IMR-90 (cell line): ENCODE measurements around the gene DPCD. TPM values are rescaled to one million over a fixed set of nuclear protein-coding genes. Genes with fewer than 3 reads are reported as not detected.

Experiments
- ATAC-seq: fragments of 200-7000 bp; cut with Tn5 transposase; 2 replicates; pipeline ENCODE4 v1.9.1; 2020; ENCODE audit warnings: low read depth, mild to moderate bottlenecking, moderate library complexity
- BruUV-seq: library from RNA; stranded (reverse); fragments of 400-500 nt; replicated peaks from 2 replicates; lab custom pipeline; 2021; lab: Mats Ljungman, UMichigan
- CTCF ChIA-PET: fragments of 300-600 bp; formaldehyde crosslinking; extraction: SDS; loops from one replicate; lab custom pipeline; 2021; ENCODE audit warnings: antibody characterized with exemption; lab: Yijun Ruan, JAX
- POLR2A ChIA-PET: fragments of 300-600 bp; sonication (Branson Sonifier 250); formaldehyde crosslinking; loops from one replicate; lab custom pipeline; 2022; ENCODE audit warnings: antibody characterized with exemption; ENCODE audit not compliant: unreplicated experiment; lab: Charles Lee
- DNase-seq: peaks from one replicate; pipeline ENCODE4 v3.0.0; 2013
- H2AFZ ChIP-seq: replicated peaks from 2 replicates; pipeline ENCODE3; 2013; ENCODE audit warnings: low read length, mild to moderate bottlenecking; ENCODE audit not compliant: poor library complexity
- H2AK5ac ChIP-seq: 2 replicates; pipeline ENCODE4 v1.6.1; 2013; ENCODE audit warnings: low read depth, low read length, inconsistent platforms
- H2AK9ac ChIP-seq: replicated peaks from 2 replicates; pipeline ENCODE3; 2013; ENCODE audit warnings: mild to moderate bottlenecking, low read depth, low read length, moderate library complexity; ENCODE audit not compliant: poor library complexity
- H2BK120ac ChIP-seq: 2 replicates; pipeline ENCODE4 v1.6.1; 2013; ENCODE audit warnings: low read depth, low read length, inconsistent platforms
- H2BK15ac ChIP-seq: 3 replicates; pipeline ENCODE4 v1.6.1; 2013; ENCODE audit warnings: low read depth, low read length, inconsistent platforms
- H2BK20ac ChIP-seq: 2 replicates; pipeline ENCODE4 v1.6.1; 2013; ENCODE audit warnings: low read depth, mild to moderate bottlenecking, inconsistent platforms, low read length, moderate library complexity
- H2BK5ac ChIP-seq: 2 replicates; pipeline ENCODE4 v1.6.1; 2013; ENCODE audit warnings: mild to moderate bottlenecking, low read depth, low read length, inconsistent platforms; ENCODE audit not compliant: poor library complexity, severe bottlenecking
- H3K14ac ChIP-seq: replicated peaks from 2 replicates; pipeline ENCODE4 v1.6.1; 2013; ENCODE audit warnings: low read depth, low read length, inconsistent platforms
- H3K18ac ChIP-seq: 2 replicates; pipeline ENCODE4 v1.6.1; 2013; ENCODE audit warnings: low read depth, low read length, control low read depth
- H3K23ac ChIP-seq: 2 replicates; pipeline ENCODE4 v1.6.1; 2013; ENCODE audit warnings: low read depth, low read length, inconsistent platforms
- H3K27ac ChIP-seq: 2 replicates; pipeline ENCODE4 v1.5.1; 2013; ENCODE audit warnings: mild to moderate bottlenecking, control low read depth, low read length; ENCODE audit not compliant: insufficient read depth
- H3K27me3 ChIP-seq: 2 replicates; pipeline ENCODE4 v1.6.1; 2013; ENCODE audit warnings: low read length; ENCODE audit not compliant: control insufficient read depth, insufficient read depth
- H3K36me3 ChIP-seq: 2 replicates; pipeline ENCODE4 v1.6.1; 2013; ENCODE audit warnings: low read length, mixed read lengths; ENCODE audit not compliant: control insufficient read depth, insufficient read depth
- H3K4ac ChIP-seq: 2 replicates; pipeline ENCODE4 v1.6.1; 2013; ENCODE audit warnings: low read depth, low read length, inconsistent platforms
- H3K4me1 ChIP-seq: 2 replicates; pipeline ENCODE4 v1.6.1; 2013; ENCODE audit warnings: low read length, mixed read lengths; ENCODE audit not compliant: control insufficient read depth, insufficient read depth
- H3K4me2 ChIP-seq: 2 replicates; pipeline ENCODE4 v1.6.1; 2013; ENCODE audit warnings: low read depth, mild to moderate bottlenecking, control low read depth, low read length, moderate library complexity
- H3K4me3 ChIP-seq: 2 replicates; pipeline ENCODE4 v1.5.1; 2013; ENCODE audit warnings: low read depth, mild to moderate bottlenecking, control low read depth, low read length, moderate library complexity; ENCODE audit not compliant: insufficient read depth
- H3K56ac ChIP-seq: 2 replicates; pipeline ENCODE4 v1.6.1; 2013; ENCODE audit warnings: low read length, inconsistent platforms; ENCODE audit not compliant: insufficient read depth; ENCODE audit errors: extremely low read depth
- H3K79me1 ChIP-seq, 2 experiments: 2 replicates each; pipeline ENCODE4 v1.6.1; 2013; ENCODE audit warnings: low read length in 2 of 2, inconsistent platforms in 1 of 2, low read depth in 1 of 2
- H3K9ac ChIP-seq: 2 replicates; pipeline ENCODE4 v1.6.1; 2013; ENCODE audit warnings: low read depth, low read length, control low read depth
- H3K9me1 ChIP-seq: 2 replicates; pipeline ENCODE4 v1.6.1; 2013; ENCODE audit warnings: low read length, inconsistent platforms; ENCODE audit not compliant: insufficient read depth
- H3K9me3 ChIP-seq: 2 replicates; pipeline ENCODE4 v1.6.1; 2013; ENCODE audit warnings: low read length; ENCODE audit not compliant: control insufficient read depth, insufficient read depth
- H4K20me1 ChIP-seq: 2 replicates; pipeline ENCODE4 v1.6.1; 2013; ENCODE audit warnings: low read length, inconsistent platforms; ENCODE audit not compliant: insufficient read depth
- H4K5ac ChIP-seq: 2 replicates; pipeline ENCODE4 v1.6.1; 2013; ENCODE audit warnings: mild to moderate bottlenecking, low read depth, low read length, control low read depth
- H4K8ac ChIP-seq, 2 experiments: 2 replicates each; pipeline ENCODE4 v1.6.1; 2013; ENCODE audit warnings: low read depth in 2 of 2, low read length in 2 of 2, control low read depth in 1 of 2, inconsistent platforms in 1 of 2
- H4K91ac ChIP-seq: 2 replicates; pipeline ENCODE4 v1.6.1; 2013; ENCODE audit warnings: low read depth, low read length, inconsistent platforms; ENCODE audit not compliant: insufficient read depth
- BHLHE40 ChIP-seq: fragments of 150-350 bp; IDR thresholded peaks from 2 replicates; pipeline ENCODE4 v1.6.1; 2016; ENCODE audit warnings: mild to moderate bottlenecking, low read depth, low read length
- CEBPB ChIP-seq: IDR thresholded peaks from 2 replicates; pipeline ENCODE4 v1.6.1; 2012; ENCODE audit warnings: low read depth, low read length, improper control_type of control experiment
- CHD1 ChIP-seq: IDR thresholded peaks from 2 replicates; pipeline ENCODE4 v1.6.1; 2012; ENCODE audit warnings: low read depth, low read length, improper control_type of control experiment
- ELK1 ChIP-seq: fragments of 150-350 bp; IDR thresholded peaks from 2 replicates; pipeline ENCODE4 v1.6.1; 2016; ENCODE audit warnings: low read depth, mild to moderate bottlenecking, low read length, moderate library complexity, borderline replicate concordance
- FOS ChIP-seq: fragments of 150-350 bp; IDR thresholded peaks from 2 replicates; pipeline ENCODE4 v1.6.1; 2016; ENCODE audit warnings: low read depth, low read length
- MAFK ChIP-seq: IDR thresholded peaks from 2 replicates; pipeline ENCODE4 v1.6.1; 2012; ENCODE audit warnings: low read depth, low read length, improper control_type of control experiment
- MXI1 ChIP-seq: IDR thresholded peaks from 2 replicates; pipeline ENCODE4 v1.6.1; 2012; ENCODE audit warnings: low read depth, mild to moderate bottlenecking, low read length, moderate library complexity, borderline replicate concordance
- NFE2L2 ChIP-seq: fragments of 150-350 bp; IDR thresholded peaks from 2 replicates; pipeline ENCODE4 v1.6.1; 2016; ENCODE audit warnings: low read depth, mild to moderate bottlenecking, low read length
- POLR2A ChIP-seq: IDR thresholded peaks from 2 replicates; pipeline ENCODE4 v1.6.1; 2012; ENCODE audit warnings: mild to moderate bottlenecking, low read depth, low read length
- RAD21 ChIP-seq: IDR thresholded peaks from 2 replicates; pipeline ENCODE4 v1.6.1; 2012; ENCODE audit warnings: low read length, improper control_type of control experiment
- RCOR1 ChIP-seq: IDR thresholded peaks from 2 replicates; pipeline ENCODE4 v1.6.1; 2012; ENCODE audit warnings: mild to moderate bottlenecking, low read length, improper control_type of control experiment; ENCODE audit not compliant: insufficient replicate concordance
- RFX5 ChIP-seq: IDR thresholded peaks from 2 replicates; pipeline ENCODE4 v1.8.0; 2012; ENCODE audit warnings: low read depth, mild to moderate bottlenecking, low read length, moderate library complexity
- SMC3 ChIP-seq: fragments of 150-350 bp; IDR thresholded peaks from 2 replicates; pipeline ENCODE4 v1.6.1; 2016; ENCODE audit warnings: low read depth, mild to moderate bottlenecking, antibody characterized with exemption, low read length, moderate library complexity
- WGBS, 2 experiments: methylation state at CpG; one replicate each; pipeline versions ENCODE4 v1.1.5 to v1.1.7; 2013; ENCODE audit warnings: missing lambda C conversion rate in 2 of 2; ENCODE audit not compliant: insufficient read length in 1 of 2; ENCODE audit errors: extremely low coverage in 2 of 2; 5-methylcytosine and 5-hydroxymethylcytosine counted together
- dilution Hi-C: fragments of 300-500 bp; cut with HindIII; formaldehyde crosslinking; loops from one replicate; pipeline ENCODE4 v1.14.3; 2018; ENCODE audit warnings: low sequenced_read_pairs; ENCODE audit not compliant: unreplicated experiment
- in situ Hi-C: fragments of 300-500 bp; cut with MboI; formaldehyde crosslinking; loops from 3 replicates; pipeline ENCODE4 v1.14.3; 2019; ENCODE audit warnings: low sequenced_read_pairs, inconsistent platforms, mixed read lengths
- intact Hi-C: fragments of 100-400 bp; cut with micrococcal nuclease; formaldehyde crosslinking; loops from 2 replicates; pipeline ENCODE4 v1.10.0; 2022
- polyA plus RNA-seq, 3 experiments: library from polyadenylated mRNA; depleted of rRNA; stranded (reverse); fragments of >200 nt; gene quantifications; 2 replicates each; pipeline ENCODE4 v1.2.3, GENCODE V29; 2012; ENCODE audit warnings: low replicate concordance in 1 of 3
- total RNA-seq: library from RNA; depleted of rRNA; stranded (reverse); fragments of >200 nt; gene quantifications from 2 replicates; pipeline ENCODE4 v1.2.3, GENCODE V29; 2012
- TF ChIP-seq, protein P1 (sequence below): conservative IDR thresholded peaks from 2 replicates; pipeline ENCODE4 v1.5.1; 2012; ENCODE audit warnings: mild to moderate bottlenecking, low read depth, low read length, improper control_type of control experiment

Gene DPCD
- total and polyA plus RNA-seq, 2 of the 4 experiments (the other 2 are of a cell fraction) = 59.1 to 73.7 TPM

GRCh38 chr10:101585841-101586240, 2.3 kb upstream of the DPCD start:
- WGBS, 2 experiments = 100% methylated on average over 3 of the region's 9 CpGs; no CpG with 5 or more reads in 1 of the 2 experiments
- no peak overlapping the region for H4K91ac ChIP-seq
- H3K18ac ChIP-seq = no peak overlapping the region
- no peak overlapping the region for H2BK120ac ChIP-seq
- H2AK5ac ChIP-seq = no peak overlapping the region
- no peak overlapping the region for H2AFZ ChIP-seq
- no peak overlapping the region for H3K56ac ChIP-seq
- H2BK5ac ChIP-seq = no peak overlapping the region
- peaks cover 28% of the 10 kb centered on the region; the same call in 1 of the 2 replicates for H3K36me3 ChIP-seq
- no peaks in the 10 kb centered on the region for H3K27me3 ChIP-seq
- H3K4me2 ChIP-seq = no peak overlapping the region
- no peak overlapping the region for H4K5ac ChIP-seq
- CTCF ChIA-PET = no interaction called here
- no peak for TF ChIP-seq FOS
- no peak for TF ChIP-seq CHD1
- no peak for TF ChIP-seq RFX5
- TF ChIP-seq MXI1 = no peak
- TF ChIP-seq RCOR1 = no peak
- no peak for TF ChIP-seq SMC3
- TF ChIP-seq NFE2L2 = no peak
- TF ChIP-seq, protein P1, sequence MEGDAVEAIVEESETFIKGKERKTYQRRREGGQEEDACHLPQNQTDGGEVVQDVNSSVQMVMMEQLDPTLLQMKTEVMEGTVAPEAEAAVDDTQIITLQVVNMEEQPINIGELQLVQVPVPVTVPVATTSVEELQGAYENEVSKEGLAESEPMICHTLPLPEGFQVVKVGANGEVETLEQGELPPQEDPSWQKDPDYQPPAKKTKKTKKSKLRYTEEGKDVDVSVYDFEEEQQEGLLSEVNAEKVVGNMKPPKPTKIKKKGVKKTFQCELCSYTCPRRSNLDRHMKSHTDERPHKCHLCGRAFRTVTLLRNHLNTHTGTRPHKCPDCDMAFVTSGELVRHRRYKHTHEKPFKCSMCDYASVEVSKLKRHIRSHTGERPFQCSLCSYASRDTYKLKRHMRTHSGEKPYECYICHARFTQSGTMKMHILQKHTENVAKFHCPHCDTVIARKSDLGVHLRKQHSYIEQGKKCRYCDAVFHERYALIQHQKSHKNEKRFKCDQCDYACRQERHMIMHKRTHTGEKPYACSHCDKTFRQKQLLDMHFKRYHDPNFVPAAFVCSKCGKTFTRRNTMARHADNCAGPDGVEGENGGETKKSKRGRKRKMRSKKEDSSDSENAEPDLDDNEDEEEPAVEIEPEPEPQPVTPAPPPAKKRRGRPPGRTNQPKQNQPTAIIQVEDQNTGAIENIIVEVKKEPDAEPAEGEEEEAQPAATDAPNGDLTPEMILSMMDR = no peak
- TF ChIP-seq RAD21 = no peak
- no peak for TF ChIP-seq MAFK
- no peak for TF ChIP-seq BHLHE40
- no peak for TF ChIP-seq ELK1
- TF ChIP-seq CEBPB = no peak
- no peak for TF ChIP-seq POLR2A
- DNase-seq (no peak), ATAC-seq (no peak)
- no peak overlapping the region for H3K4ac ChIP-seq
- no peak overlapping the region for H3K23ac ChIP-seq
- H3K9ac ChIP-seq = no peak overlapping the region
- no peak overlapping the region for H4K8ac ChIP-seq
- H2BK20ac ChIP-seq = no peak overlapping the region
- no peak overlapping the region for H2BK15ac ChIP-seq
- H2AK9ac ChIP-seq = no peak overlapping the region
- peaks cover 21 to 45% of the 10 kb centered on the region in 2 experiments for H3K79me1 ChIP-seq
- dilution Hi-C loops (no loop called here), in situ Hi-C loops (no loop called here), intact Hi-C loops (no loop called here)
- no peaks in the 10 kb centered on the region for H3K9me3 ChIP-seq
- no peak overlapping the region for H3K4me3 ChIP-seq
- no peak overlapping the region for H3K27ac ChIP-seq
- H4K20me1 ChIP-seq = no peaks in the 10 kb centered on the region
- POLR2A ChIA-PET = no interaction called here
- no peak overlapping the region for H3K14ac ChIP-seq
- no TSS peak for BruUV-seq
- peaks cover 6% of the 10 kb centered on the region for H3K4me1 ChIP-seq
- H3K9me1 ChIP-seq = peaks cover 11% of the 10 kb centered on the region
